GM19025 (cell line): ENCODE results near the gene E4F1.
"Not testable (repeated sequence)": the region's sequence is repeated elsewhere in the genome, so short reads cannot be mapped to it uniquely, and the experiment has no call there.

Experiments used
- ATAC-seq: cut with Tn5 transposase; IDR thresholded peaks from one replicate; pipeline ENCODE4 v1.9.1; 2021; ENCODE audit warnings: mild to moderate bottlenecking, low read depth, moderate library complexity; ENCODE audit not compliant: unreplicated experiment

The E4F1 gene

DNA sequence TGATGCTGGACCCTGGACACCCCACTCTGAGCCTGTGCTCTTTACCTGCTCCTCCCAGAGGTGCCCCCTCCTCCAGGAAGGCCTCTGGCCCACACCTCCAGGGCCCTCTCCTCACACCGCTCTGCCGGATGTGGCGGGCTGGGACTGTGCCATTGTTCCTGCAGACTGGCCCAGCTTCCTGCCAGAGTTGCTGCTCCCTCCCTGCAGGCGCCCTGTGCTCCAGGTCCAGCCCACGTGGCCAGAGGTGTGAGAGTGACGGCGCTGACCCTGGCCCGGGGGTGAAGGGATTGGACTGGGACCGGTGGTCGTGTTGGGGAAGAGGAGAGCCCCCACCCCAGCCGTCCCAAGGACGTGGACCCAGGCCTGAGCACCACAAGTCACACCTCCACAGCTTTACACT, 5.7 kb downstream of the E4F1 start:
- ATAC-seq, result no peak

DNA sequence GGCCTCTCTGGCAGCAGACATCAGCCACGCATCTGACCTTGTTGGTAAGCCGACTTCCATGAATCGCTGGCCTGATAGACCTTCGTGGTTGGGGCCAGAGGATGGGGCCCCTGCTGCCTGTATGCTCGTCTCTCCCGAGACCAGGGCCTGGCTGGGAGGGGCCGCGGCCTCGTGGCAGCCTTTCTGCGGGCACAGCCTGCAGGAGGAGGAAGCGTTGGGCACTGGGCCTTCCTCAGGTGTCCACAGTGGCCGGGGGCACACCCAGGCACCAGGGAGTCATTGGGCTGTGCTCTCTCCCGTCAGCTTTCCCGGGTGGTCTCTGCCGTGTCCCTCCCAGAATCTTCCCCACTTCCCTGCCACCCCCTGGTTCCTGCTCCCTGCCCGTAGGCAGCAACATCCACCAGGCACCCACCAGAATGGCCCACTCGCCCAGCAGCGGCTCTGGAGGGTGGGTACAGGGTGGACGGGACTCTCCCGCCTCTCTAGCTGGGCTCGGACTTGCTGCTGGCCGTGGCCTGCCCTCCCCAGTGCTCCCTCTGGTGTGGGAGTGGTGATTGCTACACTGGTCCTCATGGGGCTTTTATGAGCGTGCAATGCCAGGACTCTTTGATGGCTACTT, 6.3 kb downstream of the E4F1 start:
- ATAC-seq, result no peak

DNA sequence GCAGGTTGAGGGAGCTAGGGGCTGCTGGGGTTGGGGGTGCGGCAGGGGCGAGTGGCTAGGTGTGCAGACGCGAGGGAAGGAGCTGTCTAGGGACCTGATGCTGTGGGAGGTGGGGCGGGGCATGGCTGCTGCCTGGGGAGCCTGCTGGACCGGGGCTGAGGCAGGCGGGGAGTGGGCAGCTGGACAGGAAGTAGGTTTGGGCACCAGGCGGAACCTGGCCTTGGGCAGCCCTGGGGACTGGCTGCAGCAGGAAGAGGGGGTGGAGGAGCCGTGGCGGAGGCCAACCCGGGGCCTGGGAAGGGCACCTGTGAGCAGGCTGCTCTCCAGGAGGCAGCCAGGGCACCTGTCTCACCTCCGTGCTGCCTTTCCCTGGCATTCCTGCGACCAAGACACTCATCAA, 7.0 kb downstream of the E4F1 start:
- ATAC-seq, result no peak

DNA sequence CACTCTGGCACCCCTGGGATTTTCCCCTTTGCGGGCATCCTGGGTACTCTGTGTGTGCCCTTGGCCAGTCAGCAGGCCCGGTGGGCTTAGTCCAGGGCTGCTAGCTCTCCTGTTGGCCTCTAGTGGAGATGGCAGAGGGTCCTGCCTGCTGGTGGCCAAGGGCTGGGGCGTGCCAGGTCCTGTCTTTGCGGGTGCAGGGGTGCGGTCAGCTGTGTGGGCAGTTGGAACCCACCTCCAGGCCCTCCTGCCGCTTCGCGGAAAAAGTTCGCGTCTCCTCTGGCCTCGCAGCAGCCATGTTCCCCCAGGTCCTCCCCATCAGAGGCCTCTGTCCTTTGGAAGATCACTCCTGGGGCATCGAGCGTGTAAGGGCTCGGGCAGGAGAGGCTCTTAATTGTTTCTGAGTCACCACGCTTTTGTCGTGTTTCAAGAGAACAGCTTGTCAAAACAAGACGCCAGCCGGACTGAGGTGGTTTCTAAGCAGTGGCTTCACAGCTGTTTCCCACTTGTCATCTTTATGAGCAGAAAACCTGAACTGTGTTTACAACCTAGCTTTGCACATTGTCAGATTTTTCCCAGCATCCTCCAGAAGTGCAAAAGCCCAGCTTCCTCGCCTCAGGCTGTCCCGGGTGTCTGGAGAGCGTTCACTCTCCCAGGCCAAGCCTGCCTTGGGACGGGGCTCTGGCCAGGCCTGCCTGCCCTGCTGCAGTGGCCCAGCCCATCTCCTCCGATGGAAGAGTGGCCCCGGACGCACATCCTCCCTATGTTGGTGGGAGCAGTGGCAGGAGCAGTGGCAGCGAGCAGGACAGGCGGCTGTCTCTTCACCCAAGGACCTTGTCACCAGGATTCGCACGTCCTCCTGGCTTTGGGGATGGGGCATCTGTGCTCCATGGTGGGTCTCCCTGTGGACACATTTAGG, 7.9 kb downstream of the E4F1 start:
- no peak for ATAC-seq

DNA sequence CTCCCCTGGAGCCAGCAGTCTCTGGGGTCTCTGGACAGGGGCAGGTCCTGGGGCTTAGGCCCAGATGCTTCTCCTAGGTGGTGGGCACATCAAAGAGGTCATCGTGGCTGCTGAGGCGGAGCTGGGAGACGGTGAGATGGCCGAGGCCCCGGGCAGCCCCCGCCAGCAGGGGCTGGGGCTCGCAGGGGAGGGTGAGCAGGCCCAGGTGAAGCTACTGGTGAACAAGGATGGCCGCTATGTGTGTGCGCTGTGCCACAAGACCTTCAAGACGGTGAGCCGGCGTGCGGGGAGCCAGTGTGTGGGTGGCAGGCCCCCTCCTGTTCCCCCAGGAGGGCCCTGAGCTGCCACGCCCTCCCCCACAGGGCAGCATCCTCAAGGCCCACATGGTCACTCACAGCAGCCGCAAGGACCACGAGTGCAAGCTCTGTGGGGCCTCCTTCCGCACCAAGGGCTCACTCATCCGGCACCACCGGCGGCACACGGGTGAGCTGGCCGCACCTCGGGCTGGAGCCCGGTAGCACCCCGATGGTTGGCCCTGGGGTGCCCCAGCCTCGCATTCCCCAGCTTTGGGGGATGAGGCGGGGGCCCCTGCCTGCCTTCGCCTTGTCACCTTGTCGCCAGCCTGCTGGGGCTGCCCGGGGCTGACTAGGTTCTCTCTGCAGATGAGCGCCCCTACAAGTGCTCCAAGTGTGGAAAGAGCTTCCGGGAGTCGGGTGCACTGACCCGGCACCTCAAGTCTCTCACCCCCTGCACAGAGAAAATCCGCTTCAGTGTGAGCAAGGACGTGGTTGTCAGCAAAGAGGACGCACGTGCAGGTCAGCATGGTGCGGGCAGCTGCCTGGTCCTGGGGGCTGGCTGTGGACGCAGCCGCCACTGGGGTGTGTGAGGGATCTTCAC, 9.0 kb downstream of the E4F1 start:
- no peak for ATAC-seq

DNA sequence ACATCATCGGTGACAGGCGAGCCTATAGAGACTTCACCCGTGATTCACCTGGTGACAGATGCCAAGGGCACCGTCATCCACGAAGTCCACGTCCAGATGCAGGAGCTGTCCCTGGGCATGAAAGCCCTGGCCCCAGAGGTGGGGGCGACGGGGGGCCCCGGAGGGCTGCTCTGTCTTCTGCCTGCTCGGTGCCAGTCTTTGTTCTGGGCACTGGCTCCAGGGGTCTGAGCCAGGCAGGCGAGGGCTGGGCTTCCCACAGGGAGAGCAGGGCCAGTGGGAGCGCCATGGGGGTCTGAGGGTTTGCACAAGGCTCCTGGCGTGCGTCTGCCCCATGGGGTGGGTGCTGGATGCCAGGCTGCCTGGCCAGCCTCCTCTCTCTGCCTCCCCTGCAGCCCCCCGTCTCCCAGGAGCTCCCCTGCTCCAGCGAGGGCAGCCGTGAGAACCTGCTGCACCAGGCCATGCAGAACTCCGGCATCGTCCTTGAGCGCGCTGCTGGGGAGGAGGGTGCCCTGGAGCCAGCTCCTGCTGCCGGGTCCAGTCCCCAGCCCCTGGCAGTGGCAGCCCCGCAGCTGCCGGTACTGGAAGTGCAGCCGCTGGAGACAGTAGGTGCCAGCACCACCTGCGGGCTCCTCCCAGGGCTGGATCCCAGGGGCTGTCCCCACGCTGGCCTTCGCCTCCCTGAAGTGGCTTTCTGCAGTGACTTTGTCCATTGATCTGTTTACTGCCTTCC, 9.8 kb downstream of the E4F1 start:
- ATAC-seq, result no peak

DNA sequence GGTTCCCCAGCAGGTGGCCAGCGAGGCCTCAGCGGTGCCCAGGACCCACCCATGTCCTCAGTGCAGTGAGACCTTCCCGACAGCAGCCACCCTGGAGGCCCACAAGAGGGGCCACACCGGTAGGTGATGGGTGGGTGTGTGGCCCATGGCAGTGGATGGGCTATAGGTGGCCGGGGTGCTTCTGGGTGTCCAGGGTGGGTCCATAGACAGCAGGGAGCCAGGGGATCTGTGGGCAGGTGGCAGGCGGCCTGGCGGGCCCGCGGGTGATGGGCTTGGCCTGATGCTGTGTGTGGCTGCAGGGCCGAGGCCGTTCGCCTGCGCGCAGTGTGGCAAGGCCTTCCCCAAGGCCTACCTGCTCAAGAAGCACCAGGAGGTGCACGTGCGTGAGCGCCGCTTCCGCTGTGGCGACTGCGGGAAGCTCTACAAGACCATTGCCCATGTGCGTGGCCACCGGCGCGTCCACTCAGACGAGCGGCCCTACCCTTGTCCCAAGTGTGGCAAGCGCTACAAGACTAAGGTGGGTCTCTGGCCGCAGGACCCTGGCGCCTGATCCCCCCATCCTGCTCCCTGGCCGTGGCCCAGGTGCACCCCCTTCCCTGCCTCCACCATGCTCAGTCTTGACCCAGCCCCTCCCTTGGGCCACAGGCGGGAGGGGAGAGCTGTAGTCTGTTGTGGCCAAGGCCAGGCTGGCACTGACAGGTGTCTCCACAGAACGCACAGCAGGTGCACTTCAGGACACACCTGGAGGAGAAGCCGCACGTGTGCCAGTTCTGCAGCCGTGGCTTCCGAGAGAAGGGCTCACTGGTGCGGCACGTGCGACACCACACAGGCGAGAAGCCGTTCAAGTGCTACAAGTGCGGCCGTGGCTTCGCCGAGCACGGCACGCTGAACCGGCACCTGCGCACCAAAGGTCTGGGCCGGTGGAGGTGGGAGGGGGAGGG, 10.8 kb downstream of the E4F1 start:
- no peak for ATAC-seq

DNA sequence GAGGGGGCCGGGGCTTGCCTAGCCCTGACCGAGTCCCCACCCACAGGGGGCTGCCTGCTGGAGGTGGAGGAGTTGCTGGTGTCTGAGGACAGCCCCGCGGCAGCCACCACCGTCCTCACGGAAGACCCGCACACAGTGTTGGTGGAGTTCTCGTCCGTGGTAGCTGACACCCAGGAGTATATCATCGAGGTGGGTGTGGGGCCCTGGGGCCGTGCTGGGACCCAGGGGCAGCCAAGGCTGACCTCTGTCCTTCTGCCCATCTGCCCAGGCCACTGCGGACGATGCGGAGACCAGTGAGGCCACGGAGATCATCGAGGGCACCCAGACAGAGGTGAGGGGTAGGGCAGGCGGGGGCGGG, 11.4 kb downstream of the E4F1 start:
- ATAC-seq, result no peak

DNA sequence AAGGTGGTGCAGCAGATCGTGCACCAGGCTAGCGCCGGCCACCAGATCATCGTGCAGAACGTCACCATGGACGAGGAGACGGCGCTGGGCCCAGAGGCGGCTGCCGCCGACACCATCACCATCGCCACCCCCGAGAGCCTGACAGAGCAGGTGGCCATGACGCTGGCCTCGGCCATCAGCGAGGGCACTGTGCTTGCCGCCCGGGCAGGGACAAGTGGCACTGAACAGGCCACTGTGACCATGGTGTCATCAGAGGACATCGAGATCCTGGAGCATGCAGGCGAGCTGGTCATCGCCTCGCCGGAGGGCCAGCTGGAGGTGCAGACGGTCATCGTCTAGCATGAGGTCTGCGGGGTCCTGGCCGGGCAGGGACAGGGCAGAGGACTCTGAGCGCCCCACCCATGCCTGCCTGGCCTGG, 11.9 kb downstream of the E4F1 start:
- ATAC-seq, result no peak

DNA sequence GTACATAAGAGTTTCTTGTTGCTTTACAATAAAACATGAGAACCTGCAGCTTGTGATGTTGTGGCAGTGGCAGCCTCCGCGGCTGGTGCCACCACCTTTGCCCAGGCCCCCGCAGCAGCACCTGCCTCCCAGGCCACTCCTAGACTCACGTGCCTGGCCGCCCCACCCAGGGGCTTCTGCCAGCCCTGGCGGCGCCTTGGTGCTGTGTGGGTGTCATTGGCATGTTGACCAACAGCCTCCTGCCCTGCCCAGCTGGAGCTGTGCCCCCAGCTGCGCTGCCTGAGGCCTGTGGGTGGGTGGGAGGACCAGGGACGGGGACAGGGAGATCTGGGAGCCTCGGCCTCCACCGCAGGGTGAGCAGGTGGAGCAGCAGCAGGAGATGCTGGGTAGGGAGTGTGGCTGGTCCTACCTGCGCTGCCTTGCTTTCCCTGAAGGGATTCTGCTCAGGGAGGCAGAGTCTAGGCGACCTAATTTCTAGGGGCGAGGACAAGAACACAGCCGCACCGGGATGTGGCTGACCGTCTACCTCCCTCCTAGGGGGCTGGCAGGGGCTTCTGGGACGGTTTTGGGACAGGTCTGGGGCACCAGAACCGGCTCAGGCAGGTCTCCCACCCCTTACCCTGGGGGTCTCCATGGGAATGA, 12.4 kb downstream of the E4F1 start:
- no peak for ATAC-seq

DNA sequence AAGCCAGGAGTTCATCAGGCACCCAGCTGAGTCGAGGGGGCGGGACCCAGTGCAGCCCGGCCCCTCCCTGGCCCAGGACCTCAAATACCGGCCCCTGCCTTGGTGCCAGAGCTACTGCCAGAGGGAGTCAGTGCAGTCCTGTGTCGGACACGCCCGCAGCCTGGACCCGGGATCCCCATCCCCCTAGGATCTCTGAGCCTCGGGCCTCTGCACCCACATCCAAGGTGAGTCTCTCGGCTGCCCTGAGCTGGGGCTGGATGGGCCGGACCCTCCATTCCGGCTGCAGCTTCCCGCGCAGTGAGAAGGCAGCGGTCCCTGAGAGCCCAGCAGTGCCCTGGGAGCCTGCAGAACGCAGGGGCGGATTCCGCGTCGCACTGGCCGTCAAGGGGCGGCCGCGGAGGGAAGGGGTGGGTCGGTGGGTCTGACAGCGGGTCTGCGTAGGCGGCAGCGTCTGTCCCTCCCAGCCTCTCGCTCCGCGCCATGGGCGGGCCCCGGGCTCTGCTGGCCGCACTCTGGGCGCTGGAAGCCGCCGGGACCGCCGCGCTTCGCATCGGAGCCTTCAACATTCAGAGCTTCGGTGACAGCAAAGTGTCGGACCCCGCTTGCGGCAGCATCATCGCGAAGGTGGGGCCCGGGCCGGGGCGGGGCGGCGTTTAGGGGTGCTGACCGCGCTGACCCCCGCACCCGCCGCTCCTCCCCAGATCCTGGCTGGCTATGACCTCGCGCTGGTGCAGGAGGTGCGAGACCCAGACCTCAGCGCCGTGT, 13.1 kb downstream of the E4F1 start, which contains the start of gene DNASE1L2:
Gene DNASE1L2 (plus strand): TSS at position 108 of the 765 bp plus-strand sequence. CDS start 373 bp downstream, at position 481.
- ATAC-seq, result no peak

DNA sequence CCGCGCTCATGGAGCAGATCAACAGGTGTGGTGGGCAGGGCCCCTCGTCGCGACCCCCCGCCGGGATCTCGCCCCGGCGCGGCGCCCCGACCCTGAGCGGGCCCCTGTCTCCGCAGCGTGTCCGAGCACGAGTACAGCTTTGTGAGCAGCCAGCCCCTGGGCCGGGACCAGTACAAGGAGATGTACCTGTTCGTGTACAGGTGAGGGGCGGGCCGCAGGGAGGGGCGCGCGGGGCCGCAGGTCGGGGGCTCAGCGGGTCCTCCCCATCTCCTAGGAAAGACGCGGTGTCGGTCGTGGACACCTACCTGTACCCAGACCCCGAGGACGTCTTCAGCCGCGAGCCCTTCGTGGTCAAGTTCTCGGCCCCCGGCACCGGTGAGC, 13.7 kb downstream of the E4F1 start:
- no peak for ATAC-seq

DNA sequence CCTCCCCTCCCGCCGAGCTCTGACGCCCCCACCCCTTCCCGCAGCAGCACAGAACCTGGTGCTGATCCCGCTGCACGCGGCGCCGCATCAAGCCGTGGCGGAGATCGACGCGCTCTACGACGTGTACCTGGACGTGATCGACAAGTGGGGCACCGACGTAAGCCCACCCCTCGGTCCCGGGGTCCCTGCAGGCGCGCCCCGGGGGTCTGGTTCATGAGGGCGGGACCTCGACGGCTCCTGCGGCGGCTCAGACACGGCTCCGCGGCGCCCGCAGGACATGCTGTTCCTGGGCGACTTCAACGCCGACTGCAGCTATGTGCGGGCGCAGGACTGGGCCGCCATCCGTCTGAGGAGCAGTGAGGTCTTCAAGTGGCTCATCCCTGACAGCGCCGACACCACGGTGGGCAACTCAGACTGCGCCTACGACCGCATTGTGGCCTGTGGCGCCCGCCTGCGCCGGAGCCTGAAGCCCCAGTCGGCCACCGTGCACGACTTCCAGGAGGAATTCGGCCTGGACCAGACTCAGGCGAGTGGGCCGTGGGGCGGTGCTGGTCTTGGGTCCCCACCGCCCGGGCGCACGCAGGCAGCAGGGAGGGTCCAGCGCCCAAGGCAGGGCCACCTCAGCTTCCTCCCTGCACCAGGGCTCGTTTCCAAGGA, 14.2 kb downstream of the E4F1 start:
- no peak for ATAC-seq

DNA sequence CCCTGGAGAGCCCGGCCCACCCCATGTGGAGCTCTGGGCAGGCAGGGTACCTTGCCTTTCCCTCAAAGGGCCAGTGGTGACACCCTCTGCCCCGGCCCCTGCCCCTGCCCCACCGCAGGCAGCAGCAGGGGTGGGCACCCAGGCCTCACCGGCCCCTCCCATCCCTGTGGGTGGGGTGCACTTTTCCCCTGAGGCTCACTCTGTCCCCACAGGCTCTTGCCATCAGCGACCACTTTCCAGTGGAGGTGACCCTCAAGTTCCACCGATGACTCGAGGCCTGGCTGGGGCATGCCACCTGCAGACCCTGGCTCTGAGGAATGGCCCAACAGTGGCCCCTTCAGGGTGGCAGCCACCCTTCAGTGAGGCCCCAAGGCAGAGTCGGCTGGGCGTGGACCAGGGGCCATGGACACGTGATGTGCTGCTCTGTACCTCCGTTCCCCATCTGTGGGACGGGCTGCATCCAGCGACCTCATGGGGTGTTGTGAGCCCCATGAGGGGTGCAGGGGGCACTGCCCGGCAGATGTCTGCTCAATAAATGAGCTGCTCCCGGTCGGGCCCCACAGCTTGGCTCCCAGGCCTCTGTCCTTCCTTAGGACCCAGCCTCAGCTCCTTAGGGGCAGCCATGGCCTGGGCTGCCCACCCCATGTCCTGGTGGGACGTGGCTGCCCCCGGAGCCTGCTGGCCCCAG, 14.9 kb downstream of the E4F1 start:
- no peak for ATAC-seq

DNA sequence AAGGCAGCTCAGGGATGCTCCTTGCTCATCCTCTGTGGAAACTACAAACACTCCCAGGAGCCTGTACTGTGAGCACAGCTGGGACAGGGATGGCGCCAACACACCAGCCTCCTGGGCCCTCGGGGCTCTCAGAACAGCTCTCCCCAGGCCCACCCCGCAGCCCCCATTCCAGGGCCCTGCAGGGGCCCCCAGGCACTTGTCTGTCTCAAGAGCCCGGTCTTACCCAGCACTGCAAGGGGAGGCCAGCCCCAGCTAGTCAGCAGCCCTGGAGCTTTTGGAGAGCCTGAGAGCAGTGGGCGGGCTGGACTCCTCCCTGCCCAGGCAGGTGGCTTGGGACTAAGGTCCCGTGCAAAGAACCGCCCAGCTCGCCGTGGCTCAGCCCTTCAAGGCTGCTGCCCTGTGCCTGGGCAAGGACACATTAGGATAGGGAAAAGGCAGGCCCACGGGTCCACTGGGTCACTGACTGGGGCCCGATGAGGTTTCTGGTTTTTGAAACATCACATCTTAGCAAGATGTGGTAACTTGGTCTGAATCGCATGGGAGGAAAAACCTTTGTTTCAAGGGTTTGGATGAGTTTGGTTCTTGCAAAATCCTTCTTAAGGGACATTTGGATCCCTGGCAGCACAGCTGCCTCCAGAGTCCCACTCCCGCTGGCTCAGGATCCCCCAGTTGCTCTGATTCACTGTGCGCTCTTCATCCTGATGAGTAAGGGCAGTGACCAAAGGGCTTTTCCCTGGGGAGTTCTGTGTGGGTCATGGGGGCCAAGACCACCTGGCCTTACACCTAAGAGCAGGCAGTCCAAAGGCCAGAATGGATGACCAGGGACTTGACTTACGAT, 15.7 kb downstream of the E4F1 start:
- ATAC-seq, result no peak

DNA sequence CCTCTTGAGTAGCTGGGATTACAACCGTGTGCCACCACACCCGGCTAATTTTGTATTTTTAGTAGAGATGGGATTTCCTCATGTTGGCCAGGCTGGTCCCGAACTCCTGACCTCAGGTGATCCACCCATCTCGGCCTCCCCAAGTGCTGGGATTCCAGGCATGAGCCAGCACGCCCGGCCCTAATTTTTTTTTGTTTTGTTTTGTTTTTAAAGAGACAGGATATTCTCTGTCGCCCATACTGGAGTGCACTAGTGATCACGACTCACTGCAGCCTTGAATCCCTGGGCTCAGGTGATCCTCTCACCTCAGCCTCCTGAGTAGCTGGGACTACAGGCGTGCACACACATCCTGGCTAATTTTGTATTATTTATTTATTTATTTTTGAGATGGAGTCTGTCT, 16.9 kb downstream of the E4F1 start:
- ATAC-seq, result not testable (repeated sequence)
